Measurements from ENCODE around the gene IFI27L2.

DNA sequence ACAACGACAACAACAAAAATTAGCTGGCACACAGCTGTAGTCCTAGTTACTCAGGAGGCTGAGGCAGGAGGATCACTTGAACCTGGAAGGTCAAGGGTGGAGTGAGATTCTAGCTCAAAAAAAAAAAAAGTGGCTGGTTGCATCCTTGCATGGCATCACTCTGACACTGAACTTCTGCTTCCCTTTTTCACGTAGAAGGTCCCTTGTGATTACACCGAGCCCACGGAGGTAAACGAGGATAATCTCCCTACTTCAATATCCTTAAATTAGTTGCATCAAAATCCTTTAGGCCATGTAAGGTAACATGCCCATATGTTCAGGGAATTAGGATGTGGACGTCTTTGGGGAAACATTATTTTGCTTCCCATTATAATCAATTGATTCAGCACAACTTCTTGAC lies 40.7 kb upstream of the IFI27L2 start:
- TF ChIP-seq, protein P1, sequence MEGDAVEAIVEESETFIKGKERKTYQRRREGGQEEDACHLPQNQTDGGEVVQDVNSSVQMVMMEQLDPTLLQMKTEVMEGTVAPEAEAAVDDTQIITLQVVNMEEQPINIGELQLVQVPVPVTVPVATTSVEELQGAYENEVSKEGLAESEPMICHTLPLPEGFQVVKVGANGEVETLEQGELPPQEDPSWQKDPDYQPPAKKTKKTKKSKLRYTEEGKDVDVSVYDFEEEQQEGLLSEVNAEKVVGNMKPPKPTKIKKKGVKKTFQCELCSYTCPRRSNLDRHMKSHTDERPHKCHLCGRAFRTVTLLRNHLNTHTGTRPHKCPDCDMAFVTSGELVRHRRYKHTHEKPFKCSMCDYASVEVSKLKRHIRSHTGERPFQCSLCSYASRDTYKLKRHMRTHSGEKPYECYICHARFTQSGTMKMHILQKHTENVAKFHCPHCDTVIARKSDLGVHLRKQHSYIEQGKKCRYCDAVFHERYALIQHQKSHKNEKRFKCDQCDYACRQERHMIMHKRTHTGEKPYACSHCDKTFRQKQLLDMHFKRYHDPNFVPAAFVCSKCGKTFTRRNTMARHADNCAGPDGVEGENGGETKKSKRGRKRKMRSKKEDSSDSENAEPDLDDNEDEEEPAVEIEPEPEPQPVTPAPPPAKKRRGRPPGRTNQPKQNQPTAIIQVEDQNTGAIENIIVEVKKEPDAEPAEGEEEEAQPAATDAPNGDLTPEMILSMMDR (IDR thresholded peaks at IDR 0.05): no peak
- no peak for TF ChIP-seq POLR2A (IDR thresholded peaks at IDR 0.05)
